ENCODE results near the gene CACNA1S.

CACNA1S gene

DNA sequence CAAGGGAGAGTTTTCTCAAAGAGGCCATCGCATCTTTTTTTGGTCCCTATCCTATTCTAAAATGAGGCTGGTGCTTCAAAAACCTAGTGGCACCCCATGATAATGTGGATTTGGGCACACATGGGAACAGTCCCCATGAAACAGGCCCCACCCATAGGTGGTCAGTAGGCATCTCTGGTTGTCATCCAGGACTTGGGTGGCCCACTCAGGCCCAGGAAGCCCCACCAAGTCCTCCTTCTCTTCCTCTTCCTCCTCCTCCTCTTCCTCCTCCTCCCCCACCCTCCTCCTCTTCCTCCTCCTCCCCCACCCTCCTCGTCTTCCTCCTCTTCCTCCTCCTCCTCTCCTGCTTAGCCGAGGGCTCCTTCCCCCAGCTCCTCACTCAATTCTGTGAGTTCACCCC is 554 bp downstream of the CACNA1S start:
- Histone ChIP-seq H3K36me3 (ENCODE audit: control insufficient read depth, insufficient read depth, low read length) (no peaks in the 10 kb centered on the region), H3K9me3 (ENCODE audit: control insufficient read depth, insufficient read depth, low read length) (no peaks in the 10 kb centered on the region), H3K9ac (ENCODE audit: low read depth, low read length) (no peak overlapping the region), H3K4me1 (ENCODE audit: control insufficient read depth, insufficient read depth, low read length) (peaks cover 4% of the 10 kb centered on the region), H3K27me3 (ENCODE audit: control insufficient read depth, insufficient read depth, low read length) (peaks cover 32% of the 10 kb centered on the region), H3K4me3 (ENCODE audit: low read depth, low read length) (no peak overlapping the region)

DNA sequence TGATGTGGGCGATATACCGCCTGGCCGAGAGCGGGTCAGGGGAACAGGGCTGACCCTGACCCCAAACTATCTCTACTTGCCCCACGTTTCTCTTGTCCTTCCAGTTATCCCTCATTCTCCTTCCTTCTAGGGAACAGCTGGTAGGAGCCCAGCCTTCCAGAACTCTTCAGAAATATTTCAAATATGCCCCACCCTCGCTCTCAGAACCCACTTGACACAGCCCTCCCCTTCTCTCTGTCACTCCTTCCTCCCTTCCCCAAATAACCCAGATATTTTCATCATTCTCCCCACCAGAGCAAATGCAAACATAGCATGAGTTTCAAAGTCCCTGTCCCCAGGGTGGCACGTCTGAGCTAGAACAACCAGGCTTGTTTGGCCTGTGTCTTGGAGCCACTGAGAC is 1.1 kb downstream of the CACNA1S start:
- Histone ChIP-seq H3K9ac (ENCODE audit: low read depth, low read length) (no peak overlapping the region), H3K4me1 (ENCODE audit: control insufficient read depth, insufficient read depth, low read length) (peaks cover 4% of the 10 kb centered on the region), H3K36me3 (ENCODE audit: control insufficient read depth, insufficient read depth, low read length) (no peaks in the 10 kb centered on the region), H3K9me3 (ENCODE audit: control insufficient read depth, insufficient read depth, low read length) (no peaks in the 10 kb centered on the region), H3K27me3 (ENCODE audit: control insufficient read depth, insufficient read depth, low read length) (peaks cover 26% of the 10 kb centered on the region), H3K4me3 (ENCODE audit: low read depth, low read length) (no peak overlapping the region)

DNA sequence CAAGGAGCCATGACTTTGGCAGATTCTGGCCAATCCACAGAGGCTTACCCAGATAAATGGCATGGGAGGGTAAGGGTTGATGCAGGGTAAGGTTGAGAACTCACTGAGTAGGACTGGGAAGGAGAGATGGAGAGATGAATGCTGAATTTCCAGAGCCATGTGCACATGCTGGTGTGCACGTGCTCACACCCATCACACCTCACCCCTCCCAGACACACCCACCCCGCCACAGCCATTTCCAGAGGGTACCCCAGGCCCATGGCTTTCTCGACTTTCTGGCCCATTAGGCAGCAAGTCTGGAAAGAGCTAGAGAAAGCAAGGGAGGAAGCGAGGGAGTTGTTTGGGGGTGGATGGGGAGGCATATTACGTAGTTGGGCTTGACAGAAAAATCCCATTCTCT is 1.6 kb downstream of the CACNA1S start:
- no peak overlapping the region for H3K4me3 ChIP-seq (ENCODE audit: low read depth, low read length)
- peaks cover 4% of the 10 kb centered on the region for H3K4me1 ChIP-seq (ENCODE audit: control insufficient read depth, insufficient read depth, low read length)
- no peaks in the 10 kb centered on the region for H3K9me3 ChIP-seq (ENCODE audit: control insufficient read depth, insufficient read depth, low read length)
- no peaks in the 10 kb centered on the region for H3K36me3 ChIP-seq (ENCODE audit: control insufficient read depth, insufficient read depth, low read length)
- H3K27me3 ChIP-seq (ENCODE audit: control insufficient read depth, insufficient read depth, low read length): peaks cover 21% of the 10 kb centered on the region
- H3K9ac ChIP-seq (ENCODE audit: low read depth, low read length): no peak overlapping the region

DNA sequence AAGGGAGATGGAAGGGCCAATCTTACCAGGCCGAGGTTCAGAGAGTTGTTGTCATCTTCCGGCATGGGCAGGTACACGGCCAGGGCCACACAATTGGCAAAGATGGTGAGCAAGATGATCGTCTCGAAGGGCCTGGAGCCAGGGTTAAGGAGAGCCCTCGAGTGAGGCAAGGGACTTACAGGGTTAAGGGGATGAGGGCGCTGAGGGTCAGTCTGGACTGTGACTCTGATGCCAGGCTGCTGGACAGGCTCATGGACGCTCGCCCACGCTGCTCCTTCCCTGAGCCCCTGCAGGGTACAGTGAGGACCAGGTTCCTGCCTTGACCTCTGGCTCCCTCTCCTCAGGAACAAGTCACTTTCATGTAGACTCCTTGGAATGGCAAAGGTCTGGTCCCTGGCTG is 2.1 kb downstream of the CACNA1S start:
- Histone ChIP-seq H3K4me1 (ENCODE audit: control insufficient read depth, insufficient read depth, low read length) (peaks cover 4% of the 10 kb centered on the region), H3K27me3 (ENCODE audit: control insufficient read depth, insufficient read depth, low read length) (peaks cover 21% of the 10 kb centered on the region)

DNA sequence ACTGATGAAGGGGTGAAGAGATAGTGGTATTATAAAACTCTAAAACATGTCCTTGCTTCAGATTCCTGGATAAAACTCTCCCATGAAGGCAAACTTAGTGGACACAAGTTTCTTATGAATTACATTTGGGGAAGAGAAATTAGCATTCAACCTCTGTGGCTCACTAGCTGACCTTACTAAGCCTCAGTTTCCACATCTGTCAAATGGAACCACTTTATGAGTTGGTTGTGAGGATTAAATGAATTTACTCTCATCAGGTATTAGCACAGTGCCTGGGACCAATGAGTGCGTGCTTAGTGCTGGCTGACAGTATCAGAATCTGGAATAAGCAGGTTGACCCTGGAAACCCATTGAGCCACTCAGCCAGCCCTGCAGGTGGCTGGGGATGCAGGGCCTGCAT is 2.6 kb downstream of the CACNA1S start:
- peaks cover 18% of the 10 kb centered on the region for H3K27me3 ChIP-seq (ENCODE audit: control insufficient read depth, insufficient read depth, low read length)
- no peaks in the 10 kb centered on the region for H3K9me3 ChIP-seq (ENCODE audit: control insufficient read depth, insufficient read depth, low read length)
- no peak overlapping the region for H3K9ac ChIP-seq (ENCODE audit: low read depth, low read length)
- no peak overlapping the region for H3K4me3 ChIP-seq (ENCODE audit: low read depth, low read length)
- no peaks in the 10 kb centered on the region for H3K36me3 ChIP-seq (ENCODE audit: control insufficient read depth, insufficient read depth, low read length)
- peaks cover 4% of the 10 kb centered on the region for H3K4me1 ChIP-seq (ENCODE audit: control insufficient read depth, insufficient read depth, low read length)

More for the DNA sequence above, 2.1 kb downstream of the CACNA1S start:
- H3K36me3 ChIP-seq (ENCODE audit: control insufficient read depth, insufficient read depth, low read length): no peaks in the 10 kb centered on the region
- no peaks in the 10 kb centered on the region for H3K9me3 ChIP-seq (ENCODE audit: control insufficient read depth, insufficient read depth, low read length)
- no peak overlapping the region for H3K9ac ChIP-seq (ENCODE audit: low read depth, low read length)
- no peak overlapping the region for H3K4me3 ChIP-seq (ENCODE audit: low read depth, low read length)

DNA sequence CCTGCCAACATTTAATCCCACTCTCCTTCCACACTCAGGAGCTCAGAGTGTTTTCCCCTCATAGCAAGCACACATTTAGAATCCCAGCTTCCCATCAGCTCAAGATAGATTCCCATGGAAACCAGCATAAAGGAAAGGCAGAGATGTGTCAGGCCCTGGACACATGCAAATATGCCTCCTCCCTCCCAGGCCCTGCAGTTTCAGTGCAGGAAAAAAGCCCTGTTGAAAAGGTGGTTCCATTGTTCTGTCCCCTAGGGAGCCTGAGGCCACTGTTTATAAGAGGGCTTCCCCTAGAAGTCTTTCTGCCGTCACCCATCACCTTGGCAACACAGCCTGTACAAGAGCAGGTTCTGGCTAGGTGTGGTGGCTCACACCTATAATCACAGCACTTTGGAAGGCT is 3.6 kb downstream of the CACNA1S start:
- peaks cover 16% of the 10 kb centered on the region for H3K27me3 ChIP-seq (ENCODE audit: control insufficient read depth, insufficient read depth, low read length)
- H3K9ac ChIP-seq (ENCODE audit: low read depth, low read length): no peak overlapping the region
- H3K9me3 ChIP-seq (ENCODE audit: control insufficient read depth, insufficient read depth, low read length): no peaks in the 10 kb centered on the region
- H3K4me3 ChIP-seq (ENCODE audit: low read depth, low read length): no peak overlapping the region
- no peaks in the 10 kb centered on the region for H3K36me3 ChIP-seq (ENCODE audit: control insufficient read depth, insufficient read depth, low read length)
- peaks cover 1% of the 10 kb centered on the region for H3K4me1 ChIP-seq (ENCODE audit: control insufficient read depth, insufficient read depth, low read length)

DNA sequence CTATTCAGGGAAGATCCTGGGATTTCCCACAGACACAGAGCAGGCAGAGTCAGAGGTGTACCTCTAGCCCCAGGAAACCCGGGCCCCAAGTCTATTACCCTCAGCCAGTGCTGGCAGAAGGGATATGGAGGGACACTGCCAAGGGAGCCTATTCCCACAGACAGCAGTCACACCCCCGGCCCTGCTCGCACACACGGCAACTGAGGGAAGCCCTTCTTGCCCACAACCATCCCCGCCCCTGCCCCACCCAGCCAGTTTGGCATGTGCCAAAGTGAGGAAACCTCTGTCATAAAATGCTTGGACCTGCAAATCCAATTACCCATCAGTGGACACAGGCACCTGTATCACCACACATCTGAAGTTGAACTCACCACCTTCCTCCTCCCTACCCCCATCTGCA is 6.5 kb downstream of the CACNA1S start:
- Histone ChIP-seq H3K4me3 (ENCODE audit: low read depth, low read length) (no peak overlapping the region), H3K9me3 (ENCODE audit: control insufficient read depth, insufficient read depth, low read length) (no peaks in the 10 kb centered on the region), H3K36me3 (ENCODE audit: control insufficient read depth, insufficient read depth, low read length) (no peaks in the 10 kb centered on the region), H3K9ac (ENCODE audit: low read depth, low read length) (no peak overlapping the region), H3K4me1 (ENCODE audit: control insufficient read depth, insufficient read depth, low read length) (no peaks in the 10 kb centered on the region), H3K27me3 (ENCODE audit: control insufficient read depth, insufficient read depth, low read length) (peaks cover 5% of the 10 kb centered on the region)

DNA sequence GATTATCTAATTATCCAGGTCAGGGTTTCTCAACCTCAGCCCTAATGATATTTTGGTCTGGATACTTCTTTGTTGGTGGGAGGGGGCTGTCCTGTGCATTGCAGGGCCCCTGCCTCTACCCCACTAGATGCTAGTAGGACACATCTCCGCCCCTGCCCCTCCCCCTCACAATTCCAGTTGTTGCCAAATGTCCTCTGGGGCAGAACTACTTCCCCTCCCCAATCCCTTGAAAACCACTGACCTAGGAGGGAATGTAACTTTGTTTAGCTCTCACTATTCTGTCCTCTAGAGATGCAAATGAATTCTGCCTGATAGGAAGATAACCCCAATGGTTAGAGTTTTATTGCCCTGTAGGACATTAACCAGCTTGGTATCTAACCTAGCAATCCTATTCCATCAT is 8.1 kb downstream of the CACNA1S start:
- Histone ChIP-seq H3K4me3 (ENCODE audit: low read depth, low read length) (no peak overlapping the region), H3K9ac (ENCODE audit: low read depth, low read length) (no peak overlapping the region), H3K36me3 (ENCODE audit: control insufficient read depth, insufficient read depth, low read length) (no peaks in the 10 kb centered on the region), H3K9me3 (ENCODE audit: control insufficient read depth, insufficient read depth, low read length) (no peaks in the 10 kb centered on the region), H3K27me3 (ENCODE audit: control insufficient read depth, insufficient read depth, low read length) (peaks cover 5% of the 10 kb centered on the region), H3K4me1 (ENCODE audit: control insufficient read depth, insufficient read depth, low read length) (no peaks in the 10 kb centered on the region)

DNA sequence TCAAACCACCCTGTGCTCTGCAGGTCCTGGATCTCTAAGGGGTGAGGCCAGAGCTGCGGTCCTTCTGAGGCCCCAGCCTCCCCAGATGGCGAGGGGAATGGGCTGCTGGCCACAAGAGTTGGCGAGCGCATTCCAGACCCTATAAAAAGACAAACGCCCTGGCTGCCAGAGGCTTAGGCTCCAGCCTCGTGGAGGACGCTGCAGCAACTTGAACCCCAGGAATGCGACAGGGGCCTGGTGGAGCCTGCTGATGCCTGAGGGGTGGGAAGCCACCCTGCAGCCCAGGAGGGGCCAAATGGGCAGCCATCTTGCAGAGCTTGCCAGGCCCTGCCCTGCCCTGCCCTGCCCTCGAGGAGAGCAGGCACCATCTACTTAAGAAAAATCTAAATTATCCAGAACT is 8.6 kb downstream of the CACNA1S start:
- H3K36me3 ChIP-seq (ENCODE audit: control insufficient read depth, insufficient read depth, low read length): no peaks in the 10 kb centered on the region
- H3K27me3 ChIP-seq (ENCODE audit: control insufficient read depth, insufficient read depth, low read length): peaks cover 5% of the 10 kb centered on the region
- H3K9ac ChIP-seq (ENCODE audit: low read depth, low read length): no peak overlapping the region
- no peaks in the 10 kb centered on the region for H3K4me1 ChIP-seq (ENCODE audit: control insufficient read depth, insufficient read depth, low read length)
- H3K4me3 ChIP-seq (ENCODE audit: low read depth, low read length): no peak overlapping the region
- H3K9me3 ChIP-seq (ENCODE audit: control insufficient read depth, insufficient read depth, low read length): no peaks in the 10 kb centered on the region

DNA sequence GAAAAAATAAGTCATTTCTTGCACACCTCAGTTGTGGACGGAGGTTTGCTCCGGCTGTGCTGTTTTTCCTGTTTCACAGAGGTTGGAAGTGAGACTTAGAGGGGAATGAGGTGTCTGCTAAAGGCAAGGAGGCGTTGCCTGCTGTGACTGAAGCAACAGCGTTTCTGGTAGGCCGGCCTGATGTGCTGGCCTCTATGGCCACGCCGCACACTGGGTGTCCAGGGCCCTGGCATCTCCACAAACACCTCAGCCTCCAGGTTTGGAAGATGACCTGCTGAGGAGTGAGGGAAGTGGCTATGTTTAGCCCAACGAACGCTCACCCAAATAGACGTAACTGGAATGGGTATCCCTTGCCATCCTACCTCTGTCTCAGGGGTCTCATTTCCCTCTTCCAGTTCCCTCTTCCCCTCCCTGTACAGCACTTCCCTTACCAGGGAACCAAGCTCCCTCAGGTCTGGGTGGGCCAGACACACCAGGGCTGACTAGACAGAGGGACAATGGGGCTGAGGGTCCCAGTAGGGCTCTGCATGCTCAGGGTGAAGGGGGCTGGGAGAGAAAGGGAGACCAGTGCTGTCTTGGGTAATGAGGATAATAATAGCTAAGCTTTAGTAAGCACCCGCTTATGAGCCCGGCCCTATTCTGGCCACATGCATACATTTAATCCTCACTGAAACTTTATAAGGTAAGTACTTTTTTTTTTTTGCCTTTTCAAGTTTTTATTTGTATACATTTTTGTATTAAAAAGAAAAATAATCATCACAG is 11.9 kb downstream of the CACNA1S start:
- peaks cover 2% of the 10 kb centered on the region for H3K27me3 ChIP-seq (ENCODE audit: control insufficient read depth, insufficient read depth, low read length)
- no peak overlapping the region for H3K4me3 ChIP-seq (ENCODE audit: low read depth, low read length)
- no peaks in the 10 kb centered on the region for H3K9me3 ChIP-seq (ENCODE audit: control insufficient read depth, insufficient read depth, low read length)
- no peaks in the 10 kb centered on the region for H3K4me1 ChIP-seq (ENCODE audit: control insufficient read depth, insufficient read depth, low read length)
- H3K36me3 ChIP-seq (ENCODE audit: control insufficient read depth, insufficient read depth, low read length): no peaks in the 10 kb centered on the region
- no peak overlapping the region for H3K9ac ChIP-seq (ENCODE audit: low read depth, low read length)

DNA sequence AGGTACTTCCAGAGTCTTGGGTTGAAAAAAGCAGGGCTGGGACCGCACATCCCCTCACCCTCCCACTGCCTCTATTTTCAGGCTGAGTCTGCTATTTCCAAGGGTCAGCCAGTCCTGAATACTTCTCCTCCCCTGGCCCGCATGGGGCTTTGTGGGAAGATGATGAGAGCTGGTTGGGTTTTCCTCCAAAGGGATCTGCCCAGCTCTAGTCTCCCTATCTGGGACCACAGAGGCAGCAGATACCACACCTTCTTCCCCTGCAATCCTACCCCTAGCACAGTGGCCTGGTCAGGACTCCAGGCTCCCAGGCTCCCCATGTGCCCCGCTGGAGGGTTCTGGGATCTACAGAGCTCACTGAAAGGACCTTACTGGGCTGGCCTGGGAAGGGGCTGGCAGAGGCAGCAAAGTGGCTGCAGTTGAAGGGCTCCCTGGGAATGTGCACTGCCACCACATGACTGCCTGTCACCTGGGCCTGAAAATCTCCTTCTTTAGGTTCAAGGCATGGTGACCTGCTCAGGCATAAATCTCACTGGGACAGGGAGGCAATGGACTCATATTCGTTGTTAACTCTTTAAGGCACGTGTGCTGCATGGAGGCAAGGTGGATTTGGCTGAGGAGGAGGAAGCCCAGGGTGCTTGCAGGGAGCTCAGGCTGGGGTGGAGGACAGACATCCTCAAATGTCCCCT is 13.1 kb downstream of the CACNA1S start:
- no peaks in the 10 kb centered on the region for H3K27me3 ChIP-seq (ENCODE audit: control insufficient read depth, insufficient read depth, low read length)

More for the DNA sequence above, 13.1 kb downstream of the CACNA1S start:
- H3K36me3 ChIP-seq (ENCODE audit: control insufficient read depth, insufficient read depth, low read length): no peaks in the 10 kb centered on the region
- H3K4me3 ChIP-seq (ENCODE audit: low read depth, low read length): no peak overlapping the region
- H3K9ac ChIP-seq (ENCODE audit: low read depth, low read length): no peak overlapping the region
- H3K4me1 ChIP-seq (ENCODE audit: control insufficient read depth, insufficient read depth, low read length): no peaks in the 10 kb centered on the region
- no peaks in the 10 kb centered on the region for H3K9me3 ChIP-seq (ENCODE audit: control insufficient read depth, insufficient read depth, low read length)
